AG04449 (cell line): ENCODE results near the gene SAMD11.

ENCODE experiments used
- CTCF ChIA-PET: fragments of 350-600 bp; formaldehyde crosslinking; extraction: SDS; loops from one replicate; lab custom pipeline; 2021; ENCODE audit warnings: antibody characterized with exemption; lab: Yijun Ruan, JAX
- POLR2A ChIA-PET: fragments of 400-600, 350-600 bp; formaldehyde crosslinking; extraction: SDS; loops from one replicate; lab custom pipeline; 2020; ENCODE audit warnings: antibody characterized with exemption, inconsistent platforms; lab: Yijun Ruan, JAX
- DNase-seq: peaks from one replicate; pipeline ENCODE4 v3.0.0-alpha.2; 2010; ENCODE audit warnings: low read depth, low spot score
- H3K4me3 ChIP-seq: 2 replicates; pipeline ENCODE4 v1.5.1; 2011; ENCODE audit warnings: low read depth, mild to moderate bottlenecking, control low read depth, low read length
- CTCF ChIP-seq: IDR thresholded peaks from one replicate; pipeline ENCODE4 v1.5.1; 2011; ENCODE audit warnings: mild to moderate bottlenecking, moderate library complexity, low read length, control low read depth, inconsistent platforms; ENCODE audit not compliant: insufficient read depth; ENCODE audit errors: missing control alignments

Gene SAMD11

DNA sequence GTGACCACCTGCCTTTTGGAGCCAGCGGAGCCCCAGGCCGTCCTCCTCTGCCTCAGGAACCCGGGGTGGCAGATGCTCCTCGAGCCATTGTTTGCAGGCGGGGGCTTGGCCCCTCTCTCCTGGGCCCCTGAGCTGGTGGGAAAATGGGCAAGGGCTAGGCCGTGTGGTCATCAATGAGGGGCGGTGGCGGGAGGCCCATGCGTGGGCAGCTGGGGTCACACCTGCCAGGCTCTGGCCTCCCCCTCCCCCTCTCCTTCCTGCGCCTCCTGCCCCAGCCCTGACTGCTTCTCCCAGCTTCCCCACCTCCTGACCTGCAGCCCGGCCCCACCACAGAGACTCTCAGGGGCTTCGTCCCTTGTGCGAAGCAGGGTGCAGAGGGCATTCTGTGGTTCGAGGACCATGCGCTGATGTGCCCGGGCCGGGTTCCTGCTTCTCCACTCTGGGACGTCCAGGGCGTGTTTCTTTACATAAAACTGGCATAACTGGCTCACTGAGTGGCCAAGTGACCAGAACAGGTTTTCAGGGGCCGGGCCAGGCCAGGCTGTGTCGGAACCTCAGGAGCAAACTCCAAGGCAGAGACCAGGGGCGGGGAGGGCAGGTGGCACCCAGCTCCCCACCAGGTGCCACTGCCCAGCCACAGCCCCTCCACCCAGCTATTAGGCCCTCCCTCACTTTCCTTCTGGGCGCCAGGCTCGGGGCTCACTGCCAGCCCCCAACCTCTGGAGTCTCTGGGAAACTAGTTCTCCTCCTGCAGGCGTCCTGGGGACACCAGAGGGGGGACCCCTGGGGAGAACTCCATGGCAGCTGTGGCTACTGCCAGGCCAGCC, 9.3 kb downstream of the SAMD11 start:
- ChIA-PET POLR2A (no interaction called here), CTCF (interaction anchor here (5.4 kb wide), 1 partner anchor 28 kb away, joined by 27 read pairs; no protein-coding TSS in a partner anchor)
- no peak for TF ChIP-seq CTCF
- DNase-seq = no peak
- no peak overlapping the region for H3K4me3 ChIP-seq

DNA sequence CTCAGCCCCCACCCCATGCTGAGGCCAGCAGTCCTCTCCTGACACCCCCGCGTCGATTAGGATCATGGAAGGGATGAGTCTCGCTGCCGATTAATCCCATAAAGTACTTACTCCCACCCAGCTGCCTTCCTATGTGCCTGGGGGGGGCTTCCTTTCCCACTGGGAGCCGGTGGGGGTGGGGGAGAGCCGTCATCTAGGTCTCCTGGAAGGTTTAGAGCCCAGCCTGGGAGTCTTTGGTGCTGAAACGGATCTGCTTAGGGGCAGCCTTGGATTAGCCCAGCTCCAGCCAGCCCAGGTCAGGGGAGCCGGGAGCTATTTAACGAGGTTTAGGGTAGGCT, 9.8 kb downstream of the SAMD11 start:
- no peak for TF ChIP-seq CTCF
- ChIA-PET POLR2A (no interaction called here), CTCF (no interaction called here)
- DNase-seq = no peak
- H3K4me3 ChIP-seq = no peak overlapping the region

DNA sequence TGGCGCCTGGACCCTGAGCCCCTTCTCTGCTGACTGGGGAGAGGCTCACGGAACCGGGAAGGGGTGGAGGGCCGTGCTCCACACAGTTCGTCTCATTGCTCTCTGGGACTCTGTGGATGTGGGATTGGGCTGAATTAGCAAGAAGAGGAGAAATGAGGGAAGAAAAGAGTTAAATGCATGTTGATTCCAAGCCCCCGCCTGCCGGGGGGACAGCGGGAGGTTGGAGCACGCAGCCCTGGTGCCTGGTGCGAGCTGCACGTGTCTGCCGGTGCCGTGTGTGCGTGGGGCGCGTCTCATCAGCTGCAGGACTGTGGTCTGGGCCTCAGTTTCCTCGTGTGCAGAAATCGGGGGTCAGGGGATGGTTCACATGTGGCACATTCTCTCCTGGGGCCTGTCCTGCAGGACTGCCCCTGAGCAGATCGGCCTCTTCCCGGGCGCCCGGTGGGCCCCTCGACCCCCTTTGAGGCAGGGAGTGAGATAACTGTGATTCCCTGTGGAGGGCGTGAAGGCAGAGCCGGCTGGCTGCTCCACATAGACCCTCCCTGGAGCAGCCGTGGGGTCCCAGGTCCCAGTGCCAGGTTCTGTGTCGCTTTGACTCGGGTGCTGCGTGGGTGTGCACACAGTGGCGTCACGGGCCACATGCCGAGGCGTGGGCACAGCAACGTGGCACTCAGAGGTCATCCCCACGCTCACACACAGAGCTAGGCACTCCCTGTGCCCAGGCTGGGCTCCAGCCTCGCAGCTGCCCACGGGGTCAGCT, 11.4 kb downstream of the SAMD11 start:
- ChIA-PET CTCF (no interaction called here), POLR2A (no interaction called here)
- TF ChIP-seq CTCF = no peak
- no peak for DNase-seq
- H3K4me3 ChIP-seq = no peak overlapping the region

- TF ChIP-seq CTCF = no peak
- CTCF ChIA-PET = no interaction called here
- no peak for DNase-seq
- POLR2A ChIA-PET = no interaction called here
- no peak overlapping the region for H3K4me3 ChIP-seq
Observed at GRCh38 chr1:935751-936231, 12.1 kb downstream of the SAMD11 start.

- DNase-seq = no peak
- CTCF ChIA-PET = interaction anchor here (7.6 kb wide), 1 partner anchor 31 kb away, joined by 67 read pairs; no protein-coding TSS in a partner anchor
- no peak overlapping the region for H3K4me3 ChIP-seq
- TF ChIP-seq CTCF = no peak
- POLR2A ChIA-PET = no interaction called here
Observed at GRCh38 chr1:936348-937264, 12.9 kb downstream of the SAMD11 start.
